Measurements from ENCODE around the gene XYLT1. TPM values are rescaled to one million over a fixed set of nuclear protein-coding genes. Genes with fewer than 3 reads are reported as not detected.

XYLT1 gene
- total RNA-seq, 1 donor from 2014 or later: 17.6 TPM

GRCh38 chr16:17104654-17105053 is 366.1 kb downstream of the XYLT1 start:
- H3K9me3 Mint-ChIP-seq (ENCODE audit: low read depth): peaks cover 3% of the 10 kb centered on the region
- H3K4me1 Mint-ChIP-seq (ENCODE audit: low read depth): no peaks in the 10 kb centered on the region
- no peak for TF ChIP-seq CTCF (IDR thresholded peaks at IDR 0.05)
- H3K36me3 Mint-ChIP-seq (ENCODE audit: low read depth): peaks cover 3% of the 10 kb centered on the region
- no peaks in the 10 kb centered on the region for H3K27me3 Mint-ChIP-seq (ENCODE audit: low read depth)
- no peak for DNase-seq (ENCODE audit: low spot score)
- no peak overlapping the region for H3K27ac Mint-ChIP-seq (ENCODE audit: unreplicated experiment)
- H3K4me3 Mint-ChIP-seq (ENCODE audit: unreplicated experiment): no peak overlapping the region

GRCh38 chr16:17103216-17103615 is 367.5 kb downstream of the XYLT1 start:
- Mint-ChIP-seq H3K9me3 (ENCODE audit: low read depth) (peaks cover 3% of the 10 kb centered on the region), H3K27ac (ENCODE audit: unreplicated experiment) (no peak overlapping the region), H3K27me3 (ENCODE audit: low read depth) (no peaks in the 10 kb centered on the region), H3K4me1 (ENCODE audit: low read depth) (no peaks in the 10 kb centered on the region), H3K36me3 (ENCODE audit: low read depth) (peaks cover 1% of the 10 kb centered on the region), H3K4me3 (ENCODE audit: unreplicated experiment) (no peak overlapping the region)
- no peak for DNase-seq (ENCODE audit: low spot score)
- no peak for TF ChIP-seq CTCF (IDR thresholded peaks at IDR 0.05)

- Mint-ChIP-seq H3K27me3 (ENCODE audit: low read depth) (no peaks in the 10 kb centered on the region), H3K4me1 (ENCODE audit: low read depth) (no peaks in the 10 kb centered on the region), H3K27ac (ENCODE audit: unreplicated experiment) (no peak overlapping the region), H3K9me3 (ENCODE audit: low read depth) (peaks cover 3% of the 10 kb centered on the region), H3K4me3 (ENCODE audit: unreplicated experiment) (no peak overlapping the region), H3K36me3 (ENCODE audit: low read depth) (no peaks in the 10 kb centered on the region)
- DNase-seq (ENCODE audit: low spot score): no peak
- TF ChIP-seq CTCF (IDR thresholded peaks at IDR 0.05): no peak
Measured at GRCh38 chr16:17101646-17102045, 369.1 kb downstream of the XYLT1 start.

GRCh38 chr16:17098685-17099084 is 372.1 kb downstream of the XYLT1 start:
- Mint-ChIP-seq H3K36me3 (ENCODE audit: low read depth) (no peaks in the 10 kb centered on the region), H3K4me3 (ENCODE audit: unreplicated experiment) (no peak overlapping the region), H3K9me3 (ENCODE audit: low read depth) (peaks cover 3% of the 10 kb centered on the region), H3K27me3 (ENCODE audit: low read depth) (peaks cover 4% of the 10 kb centered on the region), H3K4me1 (ENCODE audit: low read depth) (no peaks in the 10 kb centered on the region), H3K27ac (ENCODE audit: unreplicated experiment) (no peak overlapping the region)
- no peak for DNase-seq (ENCODE audit: low spot score)
- TF ChIP-seq CTCF (IDR thresholded peaks at IDR 0.05): no peak

GRCh38 chr16:17084130-17084529 is 386.6 kb downstream of the XYLT1 start:
- peaks cover 2% of the 10 kb centered on the region for H3K9me3 Mint-ChIP-seq (ENCODE audit: low read depth)
- H3K36me3 Mint-ChIP-seq (ENCODE audit: low read depth): no peaks in the 10 kb centered on the region
- H3K27me3 Mint-ChIP-seq (ENCODE audit: low read depth): peaks cover 12% of the 10 kb centered on the region
- no peak overlapping the region for H3K4me3 Mint-ChIP-seq (ENCODE audit: unreplicated experiment)
- no peak overlapping the region for H3K27ac Mint-ChIP-seq (ENCODE audit: unreplicated experiment)
- DNase-seq (ENCODE audit: low spot score): no peak
- no peak for TF ChIP-seq CTCF (IDR thresholded peaks at IDR 0.05)
- H3K4me1 Mint-ChIP-seq (ENCODE audit: low read depth): no peaks in the 10 kb centered on the region
